ENCODE measurements around the gene DHRS3. TPM values are rescaled to one million over a fixed set of nuclear protein-coding genes. Genes with fewer than 3 reads are reported as not detected.
"Not testable (repeated sequence)": the region's sequence is repeated elsewhere in the genome, so short reads cannot be mapped to it uniquely, and the experiment has no call there.

The DHRS3 gene
- total RNA-seq, 1 experiment from 2014 or later, result 59.4 TPM

- H3K9me3 ChIP-seq, result peaks cover 30% of the 10 kb centered on the region
- H3K36me3 Mint-ChIP-seq (ENCODE audit: insufficient read depth, unreplicated experiment), result peaks cover 20% of the 10 kb centered on the region
- H3K4me3 Mint-ChIP-seq (ENCODE audit: unreplicated experiment), result peak overlapping the region; percentile 31
- no peaks in the 10 kb centered on the region; the same call in none of the 2 replicates for H3K36me3 ChIP-seq (ENCODE audit: control insufficient read depth, insufficient read depth, low read length)
- DNase-seq, result peak in 1 of 2 experiments; percentile 14
- H3K27me3 ChIP-seq (replicated peaks; ENCODE audit: control insufficient read depth, insufficient read depth, low read length), result no peaks in the 10 kb centered on the region
- no TSS peak for BruUV-seq (replicated peaks)
- H3K27ac Mint-ChIP-seq (ENCODE audit: unreplicated experiment), result peak overlapping the region; percentile 70
- H3K4me3 ChIP-seq (ENCODE audit: low read depth, low read length), result no peak overlapping the region
- POLR2A ChIA-PET, result no interaction called here
- intact Hi-C loops (cut with micrococcal nuclease; ENCODE audit: unreplicated experiment), result loop anchor here (2.0 kb wide), 1 partner anchor 35 kb away; the partner anchor contains the start of gene DHRS3
- TF ChIP-seq, protein P1, sequence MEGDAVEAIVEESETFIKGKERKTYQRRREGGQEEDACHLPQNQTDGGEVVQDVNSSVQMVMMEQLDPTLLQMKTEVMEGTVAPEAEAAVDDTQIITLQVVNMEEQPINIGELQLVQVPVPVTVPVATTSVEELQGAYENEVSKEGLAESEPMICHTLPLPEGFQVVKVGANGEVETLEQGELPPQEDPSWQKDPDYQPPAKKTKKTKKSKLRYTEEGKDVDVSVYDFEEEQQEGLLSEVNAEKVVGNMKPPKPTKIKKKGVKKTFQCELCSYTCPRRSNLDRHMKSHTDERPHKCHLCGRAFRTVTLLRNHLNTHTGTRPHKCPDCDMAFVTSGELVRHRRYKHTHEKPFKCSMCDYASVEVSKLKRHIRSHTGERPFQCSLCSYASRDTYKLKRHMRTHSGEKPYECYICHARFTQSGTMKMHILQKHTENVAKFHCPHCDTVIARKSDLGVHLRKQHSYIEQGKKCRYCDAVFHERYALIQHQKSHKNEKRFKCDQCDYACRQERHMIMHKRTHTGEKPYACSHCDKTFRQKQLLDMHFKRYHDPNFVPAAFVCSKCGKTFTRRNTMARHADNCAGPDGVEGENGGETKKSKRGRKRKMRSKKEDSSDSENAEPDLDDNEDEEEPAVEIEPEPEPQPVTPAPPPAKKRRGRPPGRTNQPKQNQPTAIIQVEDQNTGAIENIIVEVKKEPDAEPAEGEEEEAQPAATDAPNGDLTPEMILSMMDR (IDR thresholded peaks at IDR 0.05; ENCODE audit: insufficient read depth in 1 of 2, low read depth in 1 of 2, low read length in 1 of 2, severe bottlenecking in 1 of 2, unreplicated experiment in 1 of 2), result no peak
- H3K4me1 ChIP-seq, result peaks cover 18% of the 10 kb centered on the region
- no peaks in the 10 kb centered on the region for H3K27me3 Mint-ChIP-seq (ENCODE audit: insufficient read depth, unreplicated experiment)
- peaks cover 39% of the 10 kb centered on the region for H3K9me3 Mint-ChIP-seq (ENCODE audit: unreplicated experiment)
- CTCF ChIA-PET, result no interaction called here
- peaks cover 17% of the 10 kb centered on the region for H3K4me1 Mint-ChIP-seq (ENCODE audit: low read depth, unreplicated experiment)
Measured at GRCh38 chr1:12654004-12654567, 36.1 kb upstream of the DHRS3 start.

- intact Hi-C loops (cut with micrococcal nuclease; ENCODE audit: unreplicated experiment), result no loop called here
- Mint-ChIP-seq H3K4me3 (ENCODE audit: unreplicated experiment) (no peak overlapping the region), H3K36me3 (ENCODE audit: insufficient read depth, unreplicated experiment) (peaks cover 9% of the 10 kb centered on the region), H3K27me3 (ENCODE audit: insufficient read depth, unreplicated experiment) (no peaks in the 10 kb centered on the region), H3K27ac (ENCODE audit: unreplicated experiment) (no peak overlapping the region), H3K4me1 (ENCODE audit: low read depth, unreplicated experiment) (peaks cover 21% of the 10 kb centered on the region), H3K9me3 (ENCODE audit: unreplicated experiment) (peaks cover 33% of the 10 kb centered on the region)
- TF ChIP-seq, protein P1 (IDR thresholded peaks at IDR 0.05; ENCODE audit: insufficient read depth in 1 of 2, low read depth in 1 of 2, low read length in 1 of 2, severe bottlenecking in 1 of 2, unreplicated experiment in 1 of 2), result no peak
- CTCF ChIA-PET, result interaction anchor here (1.0 kb wide), 1 partner anchor 49 kb away, joined by 4 read pairs; no protein-coding TSS in a partner anchor
- Histone ChIP-seq H3K4me3 (ENCODE audit: low read depth, low read length) (no peak overlapping the region), H3K4me1 (peaks cover 14% of the 10 kb centered on the region), H3K27me3 (replicated peaks; ENCODE audit: control insufficient read depth, insufficient read depth, low read length) (no peaks in the 10 kb centered on the region), H3K36me3 (ENCODE audit: control insufficient read depth, insufficient read depth, low read length) (no peaks in the 10 kb centered on the region; the same call in 1 of the 2 replicates), H3K9me3 (peaks cover 17% of the 10 kb centered on the region; the same call in 1 of the 2 replicates)
- BruUV-seq (replicated peaks), result no TSS peak
- POLR2A ChIA-PET, result no interaction called here
- DNase-seq, result no peak
Measured at GRCh38 chr1:12649971-12650421, 32.0 kb upstream of the DHRS3 start.

DNA sequence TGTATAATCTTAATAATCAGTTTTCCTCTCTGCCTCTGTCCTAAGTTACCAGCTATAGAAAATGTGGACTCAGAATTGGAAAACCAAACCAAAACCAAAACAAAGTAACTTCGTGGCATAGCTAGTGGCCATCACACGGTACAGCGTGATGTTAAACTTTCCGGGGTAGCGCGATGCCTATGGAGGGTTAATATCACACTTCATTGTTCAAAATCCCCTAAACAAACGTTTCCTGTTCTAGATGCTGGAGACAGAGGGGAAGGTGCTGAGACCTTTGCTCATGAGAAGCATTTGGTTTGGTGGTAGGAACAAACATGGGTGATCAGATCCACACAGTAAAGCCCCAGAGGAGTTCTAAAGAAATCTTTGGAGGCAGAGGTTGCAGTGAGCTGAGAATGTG, 30.7 kb upstream of the DHRS3 start:
- intact Hi-C loops (cut with micrococcal nuclease; ENCODE audit: unreplicated experiment), result no loop called here
- no peak overlapping the region for H3K4me3 ChIP-seq (ENCODE audit: low read depth, low read length)
- H3K27me3 ChIP-seq (replicated peaks; ENCODE audit: control insufficient read depth, insufficient read depth, low read length), result no peaks in the 10 kb centered on the region
- H3K4me1 ChIP-seq, result peaks cover 3% of the 10 kb centered on the region
- POLR2A ChIA-PET, result no interaction called here
- TF ChIP-seq, protein P1 (IDR thresholded peaks at IDR 0.05; ENCODE audit: insufficient read depth in 1 of 2, low read depth in 1 of 2, low read length in 1 of 2, severe bottlenecking in 1 of 2, unreplicated experiment in 1 of 2), result no peak
- Mint-ChIP-seq H3K4me1 (ENCODE audit: low read depth, unreplicated experiment) (peaks cover 13% of the 10 kb centered on the region), H3K9me3 (ENCODE audit: unreplicated experiment) (peaks cover 36% of the 10 kb centered on the region), H3K27ac (ENCODE audit: unreplicated experiment) (no peak overlapping the region), H3K27me3 (ENCODE audit: insufficient read depth, unreplicated experiment) (no peaks in the 10 kb centered on the region), H3K36me3 (ENCODE audit: insufficient read depth, unreplicated experiment) (peaks cover 9% of the 10 kb centered on the region), H3K4me3 (ENCODE audit: unreplicated experiment) (no peak overlapping the region)
- CTCF ChIA-PET, result no interaction called here
- BruUV-seq (replicated peaks), result no TSS peak
- no peak for DNase-seq
- peaks cover 15% of the 10 kb centered on the region; the same call in 1 of the 2 replicates for H3K9me3 ChIP-seq
- no peaks in the 10 kb centered on the region; the same call in 1 of the 2 replicates for H3K36me3 ChIP-seq (ENCODE audit: control insufficient read depth, insufficient read depth, low read length)

- CTCF ChIA-PET; intact Hi-C loops (cut with micrococcal nuclease; ENCODE audit: unreplicated experiment); H3K4me3 ChIP-seq (ENCODE audit: low read depth, low read length); H3K36me3 Mint-ChIP-seq (ENCODE audit: insufficient read depth, unreplicated experiment); H3K36me3 ChIP-seq (ENCODE audit: control insufficient read depth, insufficient read depth, low read length); H3K4me1 Mint-ChIP-seq (ENCODE audit: low read depth, unreplicated experiment); H3K27ac Mint-ChIP-seq (ENCODE audit: unreplicated experiment); POLR2A ChIA-PET; BruUV-seq (replicated peaks); DNase-seq; H3K27me3 ChIP-seq (replicated peaks; ENCODE audit: control insufficient read depth, insufficient read depth, low read length); H3K4me3 Mint-ChIP-seq (ENCODE audit: unreplicated experiment); H3K27me3 Mint-ChIP-seq (ENCODE audit: insufficient read depth, unreplicated experiment); H3K4me1 ChIP-seq: not testable (repeated sequence)
- H3K9me3 ChIP-seq, result peaks cover 11% of the 10 kb centered on the region
- H3K9me3 Mint-ChIP-seq (ENCODE audit: unreplicated experiment), result peaks cover 34% of the 10 kb centered on the region
Measured at GRCh38 chr1:12645401-12645800, 27.4 kb upstream of the DHRS3 start.

Measured in Caco-2 (cell line).